Liver (tissue), 9 donors: ENCODE results near the gene SYNGR3. TPM values are rescaled to one million over a fixed set of nuclear protein-coding genes. Genes with fewer than 3 reads are reported as not detected.

Experiments
- DNase-seq: peaks from one replicate; pipeline ENCODE4 v3.0.0-alpha.2; 2017; ENCODE audit warnings: low spot score
- H3K27ac ChIP-seq, 2 donors: one replicate each; pipeline ENCODE4 v1.7.0; 2013; ENCODE audit warnings: inconsistent platforms in 2 of 2, low read length in 2 of 2, control low read depth in 1 of 2, low read depth in 1 of 2, mild to moderate bottlenecking in 1 of 2
- H3K27me3 ChIP-seq, 4 donors: one replicate each; pipeline versions ENCODE4 v1.6.1 to v1.7.0; 2013; ENCODE audit warnings: low read length in 3 of 4, inconsistent platforms in 1 of 4, mild to moderate bottlenecking in 1 of 4, moderate library complexity in 1 of 4; ENCODE audit not compliant: control insufficient read depth in 4 of 4, insufficient read depth in 4 of 4
- H3K36me3 ChIP-seq, 4 donors: one replicate each; pipeline versions ENCODE4 v1.6.1 to v1.7.0; 2013; ENCODE audit warnings: low read length in 3 of 4, mild to moderate bottlenecking in 3 of 4, low read depth in 1 of 4, moderate library complexity in 1 of 4; ENCODE audit not compliant: control insufficient read depth in 4 of 4, insufficient read depth in 3 of 4
- H3K4me1 ChIP-seq, 4 donors: one replicate each; pipeline versions ENCODE4 v1.6.1 to v1.7.0; 2013; ENCODE audit warnings: low read length in 3 of 4, mild to moderate bottlenecking in 3 of 4, moderate library complexity in 1 of 4; ENCODE audit not compliant: control insufficient read depth in 4 of 4, insufficient read depth in 4 of 4
- H3K4me3 ChIP-seq, 3 donors: one replicate each; pipeline versions ENCODE4 v1.6.1 to v1.7.0; 2013; ENCODE audit warnings: low read length in 3 of 3, control low read depth in 1 of 3, low read depth in 1 of 3, mild to moderate bottlenecking in 1 of 3
- H3K9ac ChIP-seq, 2 donors: one replicate each; pipeline ENCODE4 v1.7.0; 2013; ENCODE audit warnings: low read length in 2 of 2, mild to moderate bottlenecking in 2 of 2, moderate library complexity in 2 of 2, control low read depth in 1 of 2, low read depth in 1 of 2
- H3K9me3 ChIP-seq, 4 donors: one replicate each; pipeline versions ENCODE4 v1.6.1 to v1.7.0; 2013; ENCODE audit warnings: low read length in 3 of 4; ENCODE audit not compliant: control insufficient read depth in 4 of 4
- ATF3 ChIP-seq: IDR thresholded peaks from 2 replicates; pipeline ENCODE4 v1.6.1; 2016; ENCODE audit warnings: antibody characterized with exemption
- CTCF ChIP-seq: fragments of 150-350 bp; IDR thresholded peaks from 2 replicates; pipeline ENCODE4 v1.5.1; 2017; ENCODE audit warnings: improper control_type of control experiment, low read depth, low read length; ENCODE audit not compliant: missing input control
- EGR1 ChIP-seq, 2 donors: IDR thresholded peaks; 2 replicates each; pipeline ENCODE4 v1.6.1; 2016 to 2018; ENCODE audit warnings: antibody characterized with exemption in 2 of 2, low read depth in 2 of 2
- FOXA1 ChIP-seq: IDR thresholded peaks from 2 replicates; pipeline ENCODE4 v1.6.1; 2016; ENCODE audit warnings: antibody characterized with exemption
- FOXA2 ChIP-seq: IDR thresholded peaks from 2 replicates; pipeline ENCODE4 v1.6.1; 2016; ENCODE audit warnings: antibody characterized with exemption
- GABPA ChIP-seq, 2 donors: IDR thresholded peaks in 1 of 2; conservative IDR thresholded peaks in 1 of 2; 2 replicates each; pipeline ENCODE4 v1.6.1; 2016; ENCODE audit warnings: antibody characterized with exemption in 2 of 2, mild to moderate bottlenecking in 1 of 2, moderate library complexity in 1 of 2
- HNF4A ChIP-seq, 2 donors: conservative IDR thresholded peaks; 2 replicates each; pipeline ENCODE4 v1.6.1; 2016; ENCODE audit warnings: antibody characterized with exemption in 2 of 2, mild to moderate bottlenecking in 2 of 2
- HNF4G ChIP-seq: IDR thresholded peaks from 2 replicates; pipeline ENCODE4 v1.6.1; 2016; ENCODE audit warnings: antibody characterized with exemption
- JUND ChIP-seq, 2 donors: IDR thresholded peaks; 2 replicates each; pipeline ENCODE4 v1.6.1; 2016; ENCODE audit warnings: antibody characterized with exemption in 2 of 2
- MAX ChIP-seq: IDR thresholded peaks from 2 replicates; pipeline ENCODE4 v1.6.1; 2016; ENCODE audit warnings: antibody characterized with exemption
- NR2F2 ChIP-seq: IDR thresholded peaks from 2 replicates; pipeline ENCODE4 v1.6.1; 2016; ENCODE audit warnings: antibody characterized with exemption
- RAD21 ChIP-seq, 2 donors: IDR thresholded peaks; 2 replicates each; pipeline ENCODE4 v1.6.1; 2016; ENCODE audit warnings: antibody characterized with exemption in 2 of 2, mild to moderate bottlenecking in 2 of 2
- RXRA ChIP-seq, 2 donors: IDR thresholded peaks; 2 replicates each; pipeline ENCODE4 v1.6.1; 2017 to 2018; ENCODE audit warnings: antibody characterized with exemption in 2 of 2, mild to moderate bottlenecking in 1 of 2
- SP1 ChIP-seq: IDR thresholded peaks from 2 replicates; pipeline ENCODE4 v1.6.1; 2018; ENCODE audit warnings: antibody characterized with exemption, mild to moderate bottlenecking
- TAF1 ChIP-seq: conservative IDR thresholded peaks from 2 replicates; pipeline ENCODE4 v1.6.1; 2016; ENCODE audit warnings: antibody characterized with exemption, mild to moderate bottlenecking
- YY1 ChIP-seq: IDR thresholded peaks from 2 replicates; pipeline ENCODE4 v1.6.1; 2016; ENCODE audit warnings: antibody characterized with exemption, mild to moderate bottlenecking
- ZBTB33 ChIP-seq: IDR thresholded peaks from 2 replicates; pipeline ENCODE4 v1.6.1; 2016; ENCODE audit warnings: antibody characterized with exemption
- WGBS: extraction: QIAGEN DNeasy Blood & Tissue Kit; methylation state at CpG from one replicate; pipeline ENCODE4 v1.1.7; 2013; 5-methylcytosine and 5-hydroxymethylcytosine counted together
- polyA plus RNA-seq, 2 donors: library from polyadenylated mRNA; stranded (reverse) in 1 of 2; unstranded in 1 of 2; fragments of 200-250 nt in 1 of 2; fragments of >200 nt in 1 of 2; fragmentation: Nextera tagmentation in 1 of 2; extraction: Ambion mirVana in 1 of 2; gene quantifications; one replicate each; pipeline versions ENCODE4 v1.2.1 to v1.2.3, GENCODE V29; 2013 to 2015
- total RNA-seq, 2 donors: library from RNA; depleted of rRNA; stranded (reverse); fragments of >200 nt; gene quantifications; one replicate each; pipeline ENCODE4 v1.2.3, GENCODE V29; 2014
- TF ChIP-seq, protein P1 (sequence below): IDR thresholded peaks from 2 replicates; pipeline ENCODE4 v1.6.1; 2016; ENCODE audit warnings: antibody characterized with exemption, mild to moderate bottlenecking
- donor health status: healthy.
- donor health status: healthy.
- donor health status: healthy.
- donor health status: healthy.
- donor health status: healthy.

Gene SYNGR3
- total and polyA plus RNA-seq, 4 donors, result 0.09 to 0.47 (median 0.17) TPM; not detected in 1

- Histone ChIP-seq H3K4me3 (peak within 1 kb of the TSS; percentile 65 to 90 (median 77)), H3K27me3 (no peaks in the 10 kb centered on the region), H3K9me3 (no peaks in the 10 kb centered on the region), H3K27ac (peak within 1 kb of the TSS; percentile 83 to 87), H3K4me1 (peaks cover 5 to 35% (median 17%) of the 10 kb centered on the region in 4 donors), H3K9ac (peak within 1 kb of the TSS; percentile 4 to 56), H3K36me3 (peaks cover 0 to 17% (median under 1%) of the 10 kb centered on the region in 4 donors)
- DNase-seq, result peak; percentile 89
- TF ChIP-seq EGR1 (IDR thresholded peaks at IDR 0.05; ENCODE audit: low read depth in 2 of 2) (peak in 1 of 2 donors; percentile 2), MAX (no peak), RXRA (IDR thresholded peaks at IDR 0.05) (peak in 1 of 2 donors; percentile 29), ATF3 (no peak), HNF4A (conservative IDR thresholded peaks at IDR 0.05) (peak; percentile 81 to 87), JUND (IDR thresholded peaks at IDR 0.05) (no peak), SP1 (peak; percentile 86), RAD21 (IDR thresholded peaks at IDR 0.05) (no peak), FOXA1 (no peak), YY1 (peak; percentile 86), GABPA (IDR thresholded peaks at IDR 0.05 in 1 of 2, conservative IDR thresholded peaks at IDR 0.05 in 1 of 2) (peak in 1 of 2 donors; percentile 48), CTCF (peak; percentile 27), ZBTB33 (no peak), NR2F2 (peak; percentile 87), TAF1 (no peak), HNF4G (no peak), FOXA2 (no peak)
- TF ChIP-seq, protein P1, sequence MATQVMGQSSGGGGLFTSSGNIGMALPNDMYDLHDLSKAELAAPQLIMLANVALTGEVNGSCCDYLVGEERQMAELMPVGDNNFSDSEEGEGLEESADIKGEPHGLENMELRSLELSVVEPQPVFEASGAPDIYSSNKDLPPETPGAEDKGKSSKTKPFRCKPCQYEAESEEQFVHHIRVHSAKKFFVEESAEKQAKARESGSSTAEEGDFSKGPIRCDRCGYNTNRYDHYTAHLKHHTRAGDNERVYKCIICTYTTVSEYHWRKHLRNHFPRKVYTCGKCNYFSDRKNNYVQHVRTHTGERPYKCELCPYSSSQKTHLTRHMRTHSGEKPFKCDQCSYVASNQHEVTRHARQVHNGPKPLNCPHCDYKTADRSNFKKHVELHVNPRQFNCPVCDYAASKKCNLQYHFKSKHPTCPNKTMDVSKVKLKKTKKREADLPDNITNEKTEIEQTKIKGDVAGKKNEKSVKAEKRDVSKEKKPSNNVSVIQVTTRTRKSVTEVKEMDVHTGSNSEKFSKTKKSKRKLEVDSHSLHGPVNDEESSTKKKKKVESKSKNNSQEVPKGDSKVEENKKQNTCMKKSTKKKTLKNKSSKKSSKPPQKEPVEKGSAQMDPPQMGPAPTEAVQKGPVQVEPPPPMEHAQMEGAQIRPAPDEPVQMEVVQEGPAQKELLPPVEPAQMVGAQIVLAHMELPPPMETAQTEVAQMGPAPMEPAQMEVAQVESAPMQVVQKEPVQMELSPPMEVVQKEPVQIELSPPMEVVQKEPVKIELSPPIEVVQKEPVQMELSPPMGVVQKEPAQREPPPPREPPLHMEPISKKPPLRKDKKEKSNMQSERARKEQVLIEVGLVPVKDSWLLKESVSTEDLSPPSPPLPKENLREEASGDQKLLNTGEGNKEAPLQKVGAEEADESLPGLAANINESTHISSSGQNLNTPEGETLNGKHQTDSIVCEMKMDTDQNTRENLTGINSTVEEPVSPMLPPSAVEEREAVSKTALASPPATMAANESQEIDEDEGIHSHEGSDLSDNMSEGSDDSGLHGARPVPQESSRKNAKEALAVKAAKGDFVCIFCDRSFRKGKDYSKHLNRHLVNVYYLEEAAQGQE, result peak; percentile 32
- WGBS, result under 1% methylated on average over 109 of the region's 109 CpGs
Measured at GRCh38 chr16:1983544-1984346, 6.0 kb upstream of the SYNGR3 start, which contains the start of gene GFER. GFER (plus strand) TSS chr16:1984193; CDS start chr16:1984219, 26 bp downstream.
